CD4-positive, alpha-beta memory T cell (primary cell): ENCODE data around the gene PTX4. TPM values are rescaled to one million over a fixed set of nuclear protein-coding genes. Genes with fewer than 3 reads are reported as not detected.

Experiments
- CTCF ChIA-PET: fragments of 350-600 bp; sonication (Branson Sonifier 250); formaldehyde crosslinking; loops from one replicate; lab custom pipeline; 2021; ENCODE audit warnings: inconsistent platforms; ENCODE audit not compliant: partially characterized antibody; lab: Charles Lee
- POLR2A ChIA-PET: fragments of 350-600 bp; sonication (Branson Sonifier 250); formaldehyde crosslinking; loops from one replicate; lab custom pipeline; 2021; ENCODE audit not compliant: partially characterized antibody; lab: Charles Lee
- DNase-seq, 5 donors: peaks; one replicate each; pipeline versions ENCODE4 v3.0.0 to v3.0.0-alpha.2; 2020 to 2022; ENCODE audit warnings: mixed read lengths in 1 of 5
- H3K27ac ChIP-seq: one replicate; pipeline ENCODE4 v1.7.0; 2013; ENCODE audit warnings: low read depth, low read length
- H3K27me3 ChIP-seq: 2 replicates; pipeline ENCODE4 v1.7.0; 2013; ENCODE audit warnings: mild to moderate bottlenecking, low read length, moderate library complexity; ENCODE audit not compliant: insufficient read depth
- H3K36me3 ChIP-seq: 2 replicates; pipeline ENCODE4 v1.7.0; 2013; ENCODE audit warnings: mild to moderate bottlenecking, low read length, moderate library complexity; ENCODE audit not compliant: insufficient read depth
- H3K4me1 ChIP-seq: 2 replicates; pipeline ENCODE4 v1.7.0; 2013; ENCODE audit warnings: mild to moderate bottlenecking, low read length, moderate library complexity; ENCODE audit not compliant: insufficient read depth
- H3K4me3 ChIP-seq, 2 donors: one replicate each; pipeline ENCODE4 v1.7.0; 2013; ENCODE audit warnings: low read length in 2 of 2, mild to moderate bottlenecking in 1 of 2
- H3K9me3 ChIP-seq, 2 donors: one replicate each; pipeline ENCODE4 v1.7.0; 2013; ENCODE audit warnings: low read length in 2 of 2, control low read depth in 1 of 2; ENCODE audit not compliant: control insufficient read depth in 1 of 2
- H3K27ac Mint-ChIP-seq, 7 donors: one replicate each; pipeline ENCODE4 v1.8.0; 2020 to 2021; ENCODE audit warnings: mixed read lengths in 7 of 7, mild to moderate bottlenecking in 6 of 7, inconsistent platforms in 3 of 7, moderate library complexity in 3 of 7
- H3K27me3 Mint-ChIP-seq, 2 donors: one replicate each; pipeline ENCODE4 v1.8.0; 2020 to 2021; ENCODE audit warnings: mixed read lengths in 2 of 2
- H3K36me3 Mint-ChIP-seq, 2 donors: one replicate each; pipeline ENCODE4 v1.8.0; 2020 to 2021; ENCODE audit warnings: mixed read lengths in 2 of 2, inconsistent platforms in 1 of 2, mild to moderate bottlenecking in 1 of 2
- H3K4me1 Mint-ChIP-seq, 4 donors: one replicate each; pipeline ENCODE4 v1.8.0; 2020 to 2021; ENCODE audit warnings: mixed read lengths in 4 of 4, mild to moderate bottlenecking in 1 of 4
- H3K4me3 Mint-ChIP-seq, 8 donors: one replicate each; pipeline ENCODE4 v1.8.0; 2020 to 2021; ENCODE audit warnings: mixed read lengths in 8 of 8, mild to moderate bottlenecking in 7 of 8, moderate library complexity in 6 of 8, inconsistent platforms in 3 of 8
- H3K9me3 Mint-ChIP-seq, 8 donors: one replicate each; pipeline ENCODE4 v1.8.0; 2020 to 2021; ENCODE audit warnings: mixed read lengths in 8 of 8, mild to moderate bottlenecking in 5 of 8, inconsistent platforms in 3 of 8, moderate library complexity in 1 of 8
- intact Hi-C: fragments of 100-400 bp; cut with micrococcal nuclease; formaldehyde crosslinking; loops from one replicate; pipeline ENCODE4 v1.15.1; 2023
- polyA plus RNA-seq, 2 donors: library from polyadenylated mRNA; unstranded; fragments of 300-500 nt; fragmentation: Illumina TruSeq; gene quantifications; one replicate each; pipeline ENCODE4 v1.2.3, GENCODE V29; 2021
- total RNA-seq, 2 experiments: library from RNA; stranded (reverse); gene quantifications; one replicate each; pipeline ENCODE4 v1.2.3, GENCODE V29; 2021

Gene PTX4
- total and polyA plus RNA-seq, 4 experiments from 2014 or later = not detected

- Mint-ChIP-seq H3K36me3 (peaks cover 6 to 22% of the 10 kb centered on the region in 2 donors), H3K4me1 (no peaks in the 10 kb centered on the region), H3K27ac (peak overlapping the region in 3 of 7 donors; percentile 64 to 92 (median 87)), H3K4me3 (peak overlapping the region in 3 of 8 donors; percentile 64 to 70 (median 64)), H3K27me3 (no peaks in the 10 kb centered on the region), H3K9me3 (no peaks in the 10 kb centered on the region)
- CTCF ChIA-PET = no interaction called here
- intact Hi-C loops = no loop called here
- no peak for DNase-seq
- H3K9me3 ChIP-seq = no peaks in the 10 kb centered on the region
- no peak overlapping the region for H3K27ac ChIP-seq
- peaks cover 5% of the 10 kb centered on the region for H3K36me3 ChIP-seq
- POLR2A ChIA-PET = no interaction called here
- H3K4me1 ChIP-seq = no peaks in the 10 kb centered on the region
- no peaks in the 10 kb centered on the region for H3K27me3 ChIP-seq
- H3K4me3 ChIP-seq = no peak overlapping the region
Measured at GRCh38 chr16:1453316-1453715, 35.4 kb downstream of the PTX4 start.

GRCh38 chr16:1452530-1452929 is 36.2 kb downstream of the PTX4 start:
- H3K4me3 ChIP-seq = no peak overlapping the region
- DNase-seq = no peak
- peaks cover 5% of the 10 kb centered on the region for H3K36me3 ChIP-seq
- Mint-ChIP-seq H3K27ac (no peak overlapping the region), H3K36me3 (peaks cover 6 to 23% of the 10 kb centered on the region in 2 donors), H3K27me3 (no peaks in the 10 kb centered on the region), H3K4me3 (no peak overlapping the region), H3K4me1 (no peaks in the 10 kb centered on the region), H3K9me3 (no peaks in the 10 kb centered on the region)
- H3K4me1 ChIP-seq = no peaks in the 10 kb centered on the region
- no peak overlapping the region for H3K27ac ChIP-seq
- no peaks in the 10 kb centered on the region for H3K9me3 ChIP-seq
- CTCF ChIA-PET = no interaction called here
- H3K27me3 ChIP-seq = no peaks in the 10 kb centered on the region
- intact Hi-C loops = no loop called here
- POLR2A ChIA-PET = no interaction called here

GRCh38 chr16:1451702-1452392 is 36.9 kb downstream of the PTX4 start:
- intact Hi-C loops = no loop called here
- Histone ChIP-seq H3K27me3 (no peaks in the 10 kb centered on the region), H3K4me3 (no peak overlapping the region), H3K9me3 (no peaks in the 10 kb centered on the region), H3K4me1 (no peaks in the 10 kb centered on the region), H3K27ac (no peak overlapping the region), H3K36me3 (peaks cover 5% of the 10 kb centered on the region)
- no peaks in the 10 kb centered on the region for H3K27me3 Mint-ChIP-seq
- POLR2A ChIA-PET = no interaction called here
- CTCF ChIA-PET = no interaction called here
- no peak for DNase-seq
- H3K9me3 Mint-ChIP-seq = no peaks in the 10 kb centered on the region
- H3K36me3 Mint-ChIP-seq = peaks cover 6 to 23% of the 10 kb centered on the region in 2 donors
- H3K4me1 Mint-ChIP-seq = no peaks in the 10 kb centered on the region
- H3K4me3 Mint-ChIP-seq = no peak overlapping the region
- H3K27ac Mint-ChIP-seq = peak overlapping the region in 2 of 7 donors; percentile 17 to 63

- no peak for DNase-seq
- Histone ChIP-seq H3K27me3 (no peaks in the 10 kb centered on the region), H3K27ac (no peak overlapping the region), H3K36me3 (peaks cover 5% of the 10 kb centered on the region), H3K9me3 (no peaks in the 10 kb centered on the region), H3K4me1 (no peaks in the 10 kb centered on the region), H3K4me3 (no peak overlapping the region)
- H3K36me3 Mint-ChIP-seq = peaks cover 6 to 24% of the 10 kb centered on the region in 2 donors
- no peak overlapping the region for H3K4me3 Mint-ChIP-seq
- H3K4me1 Mint-ChIP-seq = no peaks in the 10 kb centered on the region
- no peak overlapping the region for H3K27ac Mint-ChIP-seq
- intact Hi-C loops = no loop called here
- H3K27me3 Mint-ChIP-seq = no peaks in the 10 kb centered on the region
- POLR2A ChIA-PET = no interaction called here
- CTCF ChIA-PET = no interaction called here
- H3K9me3 Mint-ChIP-seq = no peaks in the 10 kb centered on the region
Measured at GRCh38 chr16:1450841-1451240, 37.9 kb downstream of the PTX4 start.

- ChIA-PET POLR2A (no interaction called here), CTCF (no interaction called here)
- intact Hi-C loops = no loop called here
- no peak for DNase-seq
- no peak overlapping the region for H3K27ac Mint-ChIP-seq
- no peak overlapping the region for H3K27ac ChIP-seq
- H3K4me1 Mint-ChIP-seq = no peaks in the 10 kb centered on the region
- H3K36me3 ChIP-seq = peaks cover 5% of the 10 kb centered on the region
- H3K9me3 ChIP-seq = no peaks in the 10 kb centered on the region
- H3K4me3 Mint-ChIP-seq = no peak overlapping the region
- H3K4me1 ChIP-seq = no peaks in the 10 kb centered on the region
- no peaks in the 10 kb centered on the region for H3K27me3 Mint-ChIP-seq
- H3K4me3 ChIP-seq = no peak overlapping the region
- H3K27me3 ChIP-seq = no peaks in the 10 kb centered on the region
- no peaks in the 10 kb centered on the region for H3K9me3 Mint-ChIP-seq
- H3K36me3 Mint-ChIP-seq = peaks cover 6 to 24% of the 10 kb centered on the region in 2 donors
Measured at GRCh38 chr16:1450218-1450617, 38.5 kb downstream of the PTX4 start.

- Mint-ChIP-seq H3K4me3 (no peak overlapping the region), H3K4me1 (no peaks in the 10 kb centered on the region), H3K9me3 (no peaks in the 10 kb centered on the region), H3K27ac (no peak overlapping the region), H3K36me3 (peaks cover 6 to 22% of the 10 kb centered on the region in 2 donors), H3K27me3 (no peaks in the 10 kb centered on the region)
- DNase-seq = no peak
- Histone ChIP-seq H3K4me3 (no peak overlapping the region), H3K27ac (no peak overlapping the region), H3K27me3 (no peaks in the 10 kb centered on the region), H3K4me1 (no peaks in the 10 kb centered on the region), H3K36me3 (peaks cover 5% of the 10 kb centered on the region), H3K9me3 (no peaks in the 10 kb centered on the region)
- intact Hi-C loops = no loop called here
- ChIA-PET CTCF (no interaction called here), POLR2A (no interaction called here)
Measured at GRCh38 chr16:1449201-1449788, 39.4 kb downstream of the PTX4 start.

- no peaks in the 10 kb centered on the region for H3K27me3 Mint-ChIP-seq
- H3K9me3 Mint-ChIP-seq = no peaks in the 10 kb centered on the region
- peaks cover 6 to 18% of the 10 kb centered on the region in 2 donors for H3K36me3 Mint-ChIP-seq
- Histone ChIP-seq H3K4me3 (no peak overlapping the region), H3K36me3 (peaks cover 2% of the 10 kb centered on the region), H3K4me1 (no peaks in the 10 kb centered on the region), H3K27me3 (no peaks in the 10 kb centered on the region), H3K9me3 (no peaks in the 10 kb centered on the region), H3K27ac (no peak overlapping the region)
- no peak for DNase-seq
- H3K4me3 Mint-ChIP-seq = no peak overlapping the region
- H3K4me1 Mint-ChIP-seq = no peaks in the 10 kb centered on the region
- CTCF ChIA-PET = no interaction called here
- POLR2A ChIA-PET = no interaction called here
- H3K27ac Mint-ChIP-seq = no peak overlapping the region
- intact Hi-C loops = no loop called here
Measured at GRCh38 chr16:1448536-1449116, 40.1 kb downstream of the PTX4 start.
